GM19193 (cell line): Measurements from ENCODE around the gene LMBRD1.

ENCODE experiments used
- POLR2A ChIP-seq: IDR thresholded peaks from 4 replicates; pipeline ENCODE4 v1.6.1; 2011; ENCODE audit not compliant: insufficient read depth, insufficient read length; ENCODE audit errors: extremely low read depth

The LMBRD1 gene

GRCh38 chr6:69631552-69632346 lies 165.1 kb downstream of the LMBRD1 start:
- TF ChIP-seq POLR2A: no peak

GRCh38 chr6:69630767-69631166 lies 166.0 kb downstream of the LMBRD1 start:
- no peak for TF ChIP-seq POLR2A

- TF ChIP-seq POLR2A: no peak
These were observed 169.2 kb downstream of the LMBRD1 start for GRCh38 chr6:69627625-69628024.

- TF ChIP-seq POLR2A: no peak
These were observed 171.9 kb downstream of the LMBRD1 start for GRCh38 chr6:69624944-69625343.
